Colonic mucosa (tissue), 4 donors: ENCODE measurements around the gene MAP2K5. TPM values are rescaled to one million over a fixed set of nuclear protein-coding genes. Genes with fewer than 3 reads are reported as not detected.

Experiments
- DNase-seq: peaks from one replicate; pipeline ENCODE4 v3.0.0-alpha.2; 2020
- H3K27ac ChIP-seq: fragments of 200-600 bp; one replicate; pipeline ENCODE4 v1.8.0; 2021
- H3K27me3 ChIP-seq: fragments of 200-600 bp; one replicate; pipeline ENCODE4 v1.8.0; 2021
- H3K36me3 ChIP-seq: fragments of 200-600 bp; one replicate; pipeline ENCODE4 v1.8.0; 2021
- H3K4me1 ChIP-seq: fragments of 200-600 bp; one replicate; pipeline ENCODE4 v1.8.0; 2021; ENCODE audit warnings: mild to moderate bottlenecking
- H3K4me3 ChIP-seq: fragments of 200-600 bp; one replicate; pipeline ENCODE4 v1.8.0; 2021
- H3K9ac ChIP-seq, 2 donors: one replicate each; pipeline ENCODE4 v1.7.0; 2013; ENCODE audit warnings: control low read depth in 2 of 2, low read depth in 2 of 2, low read length in 2 of 2
- H3K9me3 ChIP-seq: fragments of 200-600 bp; one replicate; pipeline ENCODE4 v1.8.0; 2021
- CTCF ChIP-seq: fragments of 200-600 bp; IDR thresholded peaks from one replicate; pipeline ENCODE4 v1.8.0; 2022; ENCODE audit warnings: antibody characterized with exemption, mild to moderate bottlenecking
- intact Hi-C: fragments of 100-400 bp; cut with DNase I; formaldehyde crosslinking; loops from one replicate; pipeline ENCODE4 v1.14.1; 2022
- total RNA-seq, 2 donors: library from RNA; stranded (reverse); fragmentation: NEBNext Ultra II Directional in 1 of 2; extraction: Animal tissue kit (Norgen Biotek cat#: 25700) in 1 of 2; gene quantifications; one replicate each; pipeline ENCODE4 v1.2.1, GENCODE V29; 2021
- donor health status: healthy.
- donor health status: DM: no; HTN: no; CAD: no.
- donor health status: DM: no; HTN: no; CAD: no.

The MAP2K5 gene
- total RNA-seq, 2 donors from 2014 or later = 19.1 to 20.2 TPM

- intact Hi-C loops = no loop called here
- DNase-seq = no peak
- Histone ChIP-seq H3K9me3 (no peaks in the 10 kb centered on the region), H3K36me3 (no peaks in the 10 kb centered on the region), H3K27me3 (peaks cover 7% of the 10 kb centered on the region), H3K27ac (no peak overlapping the region), H3K4me1 (no peaks in the 10 kb centered on the region), H3K4me3 (no peak overlapping the region), H3K9ac (no peak overlapping the region)
- no peak for TF ChIP-seq CTCF
Measured at GRCh38 chr15:67815036-67815592, 272.6 kb downstream of the MAP2K5 start.

- H3K4me3 ChIP-seq = no peak overlapping the region
- H3K9ac ChIP-seq = no peak overlapping the region
- no peaks in the 10 kb centered on the region for H3K9me3 ChIP-seq
- no peak for DNase-seq
- intact Hi-C loops = no loop called here
- H3K4me1 ChIP-seq = no peaks in the 10 kb centered on the region
- peaks cover 22% of the 10 kb centered on the region for H3K27me3 ChIP-seq
- H3K36me3 ChIP-seq = no peaks in the 10 kb centered on the region
- TF ChIP-seq CTCF = no peak
- H3K27ac ChIP-seq = no peak overlapping the region
Measured at GRCh38 chr15:67816668-67817067, 274.2 kb downstream of the MAP2K5 start.

GRCh38 chr15:67818464-67818863, 276.0 kb downstream of the MAP2K5 start:
- intact Hi-C loops = no loop called here
- Histone ChIP-seq H3K27me3 (peaks cover 40% of the 10 kb centered on the region), H3K36me3 (no peaks in the 10 kb centered on the region), H3K27ac (no peak overlapping the region), H3K9me3 (no peaks in the 10 kb centered on the region), H3K4me3 (no peak overlapping the region), H3K4me1 (no peaks in the 10 kb centered on the region), H3K9ac (no peak overlapping the region)
- DNase-seq = no peak
- TF ChIP-seq CTCF = no peak

- no peaks in the 10 kb centered on the region for H3K4me1 ChIP-seq
- no peak overlapping the region for H3K27ac ChIP-seq
- H3K27me3 ChIP-seq = peaks cover 52% of the 10 kb centered on the region
- DNase-seq = no peak
- intact Hi-C loops = no loop called here
- H3K4me3 ChIP-seq = no peak overlapping the region
- H3K36me3 ChIP-seq = no peaks in the 10 kb centered on the region
- no peak overlapping the region for H3K9ac ChIP-seq
- no peak for TF ChIP-seq CTCF
- H3K9me3 ChIP-seq = no peaks in the 10 kb centered on the region
Measured at GRCh38 chr15:67819636-67820035, 277.1 kb downstream of the MAP2K5 start.

- Histone ChIP-seq H3K36me3 (no peaks in the 10 kb centered on the region), H3K9me3 (no peaks in the 10 kb centered on the region), H3K4me1 (no peaks in the 10 kb centered on the region), H3K27ac (no peak overlapping the region), H3K27me3 (peaks cover 59% of the 10 kb centered on the region), H3K9ac (no peak overlapping the region), H3K4me3 (no peak overlapping the region)
- TF ChIP-seq CTCF = no peak
- intact Hi-C loops = no loop called here
- no peak for DNase-seq
Measured at GRCh38 chr15:67820122-67820991, 277.9 kb downstream of the MAP2K5 start.
